GM12801 (cell line): ENCODE results near the gene APOL1.

Experiments used
- CTCF ChIP-seq: IDR thresholded peaks from one replicate; pipeline ENCODE4 v1.5.1; 2011; ENCODE audit warnings: control low read depth; ENCODE audit not compliant: insufficient read length; ENCODE audit errors: extremely low read depth

The APOL1 gene

GRCh38 chr22:36286096-36286957 is 33.4 kb downstream of the APOL1 start:
- no peak for TF ChIP-seq CTCF

GRCh38 chr22:36287881-36288515 is 35.1 kb downstream of the APOL1 start:
- no peak for TF ChIP-seq CTCF

GRCh38 chr22:36288571-36289405 is 35.9 kb downstream of the APOL1 start:
- TF ChIP-seq CTCF: no peak

GRCh38 chr22:36289406-36289870 is 36.5 kb downstream of the APOL1 start:
- no peak for TF ChIP-seq CTCF

DNA sequence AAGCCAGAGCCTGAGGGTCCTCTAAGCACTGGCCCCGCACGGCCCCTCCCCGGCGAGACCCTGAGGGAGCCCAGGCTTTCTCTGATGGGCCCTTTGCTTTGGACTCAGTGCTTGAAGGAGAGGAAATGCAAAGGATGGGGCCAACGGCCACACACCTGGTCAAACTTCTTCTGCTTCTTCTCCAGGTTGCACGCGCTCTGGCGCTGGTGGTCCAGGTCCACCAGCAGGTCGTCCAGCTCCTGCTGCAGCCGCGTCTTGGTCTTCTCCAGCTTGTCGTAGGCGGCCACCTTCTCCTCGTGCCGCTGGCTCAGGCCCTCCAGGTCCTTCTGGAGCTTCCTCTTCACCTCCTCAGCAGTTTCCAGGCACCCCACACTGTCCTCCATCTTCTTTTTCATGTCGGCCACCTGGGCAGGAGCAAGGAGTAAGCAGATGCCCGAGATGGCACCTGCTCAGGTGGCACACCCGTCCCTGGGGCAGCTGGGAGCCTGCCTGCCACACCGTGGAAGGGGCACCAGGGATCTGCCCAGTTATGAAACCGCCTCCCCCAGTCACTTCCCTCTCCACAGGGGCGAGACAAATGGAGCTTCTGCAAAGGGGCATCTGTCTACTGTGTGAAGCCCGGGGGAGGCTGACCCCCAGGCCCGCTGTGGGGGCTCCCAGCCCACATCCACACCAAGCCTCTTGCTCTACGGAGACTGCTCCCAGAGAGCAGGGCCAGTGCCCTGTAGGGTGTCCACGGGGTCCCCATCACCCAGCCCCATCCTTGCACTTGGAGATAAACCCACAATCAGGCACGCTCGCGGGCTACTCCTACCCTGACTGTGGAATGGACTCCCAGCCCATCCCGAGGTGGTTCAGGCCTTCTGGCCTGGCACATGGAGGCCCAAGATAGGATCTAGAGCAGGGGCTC is 39.2 kb downstream of the APOL1 start:
- TF ChIP-seq CTCF: no peak

GRCh38 chr22:36292823-36293530 is 40.0 kb downstream of the APOL1 start:
- no peak for TF ChIP-seq CTCF
